Measurements from ENCODE around the gene METTL8. TPM values are rescaled to one million over a fixed set of nuclear protein-coding genes. Genes with fewer than 3 reads are reported as not detected.
A peak's percentile ranks its signal among the peaks of the same experiment; 100 is the strongest.

The METTL8 gene
- total RNA-seq, 1 experiment from 2014 or later, result 32.0 TPM

GRCh38 chr2:171411791-171412483 lies 21.9 kb downstream of the METTL8 start:
- peaks cover 7% of the 10 kb centered on the region for H3K4me1 ChIP-seq
- H3K27ac ChIP-seq, result no peak overlapping the region
- no peaks in the 10 kb centered on the region for H3K36me3 ChIP-seq
- H3K4me3 ChIP-seq, result no peak overlapping the region
- H3K27me3 ChIP-seq, result no peaks in the 10 kb centered on the region
- H3K9me3 ChIP-seq (replicated peaks), result no peaks in the 10 kb centered on the region
- no peak for DNase-seq

- Histone ChIP-seq H3K27ac (no peak overlapping the region), H3K36me3 (no peaks in the 10 kb centered on the region), H3K27me3 (no peaks in the 10 kb centered on the region), H3K4me3 (no peak overlapping the region), H3K9me3 (replicated peaks) (no peaks in the 10 kb centered on the region), H3K4me1 (peaks cover 7% of the 10 kb centered on the region)
- no peak for DNase-seq
These were observed 22.6 kb downstream of the METTL8 start for GRCh38 chr2:171411214-171411613.

- Histone ChIP-seq H3K36me3 (no peaks in the 10 kb centered on the region), H3K27ac (no peak overlapping the region), H3K9me3 (replicated peaks) (no peaks in the 10 kb centered on the region), H3K27me3 (no peaks in the 10 kb centered on the region), H3K4me3 (no peak overlapping the region), H3K4me1 (peaks cover 7% of the 10 kb centered on the region)
- no peak for DNase-seq
These were observed 23.2 kb downstream of the METTL8 start for GRCh38 chr2:171410624-171411023.

GRCh38 chr2:171410101-171410500 lies 23.7 kb downstream of the METTL8 start:
- Histone ChIP-seq H3K4me3 (peak overlapping the region; percentile 24; the same call in 1 of the 2 replicates), H3K27ac (peak overlapping the region; percentile 47), H3K9me3 (replicated peaks) (no peaks in the 10 kb centered on the region), H3K4me1 (peaks cover 7% of the 10 kb centered on the region), H3K36me3 (no peaks in the 10 kb centered on the region), H3K27me3 (no peaks in the 10 kb centered on the region)
- peak in 1 of 2 experiments; percentile 15 for DNase-seq

DNA sequence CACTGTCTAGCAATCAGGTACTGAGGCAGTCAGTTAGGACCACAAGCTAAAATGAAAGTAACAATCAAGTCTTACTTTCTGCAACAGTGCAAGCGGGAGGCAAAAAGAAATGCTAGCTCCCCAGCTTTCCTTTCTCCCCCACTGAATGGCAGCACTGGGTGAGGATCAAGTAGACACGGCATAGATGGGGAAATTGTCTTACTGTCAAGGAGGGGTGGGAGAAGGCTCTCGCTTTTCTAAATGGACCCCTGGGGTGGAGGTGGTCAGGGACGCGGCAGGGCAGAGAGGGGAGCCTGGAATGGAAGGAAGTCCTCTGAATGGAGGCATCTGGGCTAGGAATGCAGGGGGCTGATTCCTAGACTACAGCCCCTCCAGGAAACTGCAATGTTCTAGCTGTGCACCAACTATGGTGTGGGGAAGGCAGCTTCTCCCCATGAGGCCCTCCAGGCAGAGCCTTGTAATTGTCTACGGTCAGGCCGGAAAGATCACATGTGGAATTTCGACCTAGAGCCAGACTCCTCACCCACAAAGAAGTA lies 24.3 kb downstream of the METTL8 start:
- no peaks in the 10 kb centered on the region for H3K27me3 ChIP-seq
- H3K4me1 ChIP-seq, result peaks cover 7% of the 10 kb centered on the region
- DNase-seq, result peak; percentile 42 to 51
- H3K9me3 ChIP-seq (replicated peaks), result no peaks in the 10 kb centered on the region
- peak overlapping the region; percentile 47 for H3K27ac ChIP-seq
- no peaks in the 10 kb centered on the region for H3K36me3 ChIP-seq
- peak overlapping the region; percentile 24; the same call in 1 of the 2 replicates for H3K4me3 ChIP-seq

DNA sequence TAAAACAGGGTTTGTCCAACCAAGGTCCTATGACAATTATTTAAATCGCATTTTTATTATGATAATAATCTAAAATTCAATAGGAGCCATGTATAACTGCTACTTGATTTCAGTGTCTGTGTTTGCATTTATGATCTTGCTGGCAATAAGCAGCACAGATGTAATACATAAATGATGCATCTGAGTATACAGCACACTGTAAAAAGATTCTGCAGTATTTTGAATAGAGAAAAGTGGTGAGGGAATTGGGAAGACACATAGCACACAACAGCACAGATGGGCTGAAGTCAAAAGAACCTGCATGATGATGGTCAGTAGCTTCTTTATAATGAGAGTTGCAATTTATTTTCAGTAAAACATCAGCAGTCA lies 26.1 kb downstream of the METTL8 start:
- no peak for DNase-seq
- Histone ChIP-seq H3K36me3 (no peaks in the 10 kb centered on the region), H3K9me3 (replicated peaks) (no peaks in the 10 kb centered on the region), H3K4me3 (no peak overlapping the region), H3K4me1 (peaks cover 7% of the 10 kb centered on the region), H3K27ac (no peak overlapping the region), H3K27me3 (no peaks in the 10 kb centered on the region)

DNA sequence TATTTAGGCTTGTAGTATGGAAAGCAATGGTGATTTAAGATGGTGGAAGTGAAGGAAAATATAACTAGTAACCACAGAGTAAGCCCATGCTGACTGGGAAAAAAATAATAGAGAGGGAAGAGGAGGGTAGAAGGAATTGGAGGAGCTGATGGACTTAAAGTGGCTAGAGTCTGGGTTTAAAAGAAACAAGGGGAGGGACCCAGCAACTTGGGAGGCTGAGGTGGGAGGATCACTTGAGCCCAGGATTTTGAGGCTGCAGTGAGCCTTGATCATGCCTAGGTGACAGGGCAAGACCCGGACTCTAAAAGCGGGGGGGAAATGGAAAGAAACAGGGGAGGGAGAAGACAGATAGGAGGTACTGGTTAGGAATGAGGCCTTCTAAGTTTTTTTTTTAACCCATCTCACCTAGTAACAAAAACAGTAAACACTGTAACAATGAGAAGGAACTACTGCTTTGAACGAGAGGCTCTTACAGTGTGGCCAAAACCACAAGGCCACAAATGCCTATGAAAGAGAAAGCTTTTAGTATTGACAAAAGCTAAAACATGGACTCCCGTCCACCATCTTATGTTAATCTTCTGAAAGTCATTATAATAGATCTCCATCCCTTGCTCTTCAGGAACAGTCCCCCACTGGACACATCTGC lies 26.6 kb downstream of the METTL8 start:
- no peak overlapping the region for H3K4me3 ChIP-seq
- no peaks in the 10 kb centered on the region for H3K27me3 ChIP-seq
- no peaks in the 10 kb centered on the region for H3K9me3 ChIP-seq (replicated peaks)
- DNase-seq, result no peak
- H3K4me1 ChIP-seq, result peaks cover 7% of the 10 kb centered on the region
- no peak overlapping the region for H3K27ac ChIP-seq
- H3K36me3 ChIP-seq, result no peaks in the 10 kb centered on the region

- Histone ChIP-seq H3K4me3 (no peak overlapping the region), H3K27ac (no peak overlapping the region), H3K36me3 (no peaks in the 10 kb centered on the region), H3K9me3 (replicated peaks) (no peaks in the 10 kb centered on the region), H3K27me3 (no peaks in the 10 kb centered on the region), H3K4me1 (peaks cover 7% of the 10 kb centered on the region)
- no peak for DNase-seq
These were observed 27.7 kb downstream of the METTL8 start for GRCh38 chr2:171406044-171406443.

DNA sequence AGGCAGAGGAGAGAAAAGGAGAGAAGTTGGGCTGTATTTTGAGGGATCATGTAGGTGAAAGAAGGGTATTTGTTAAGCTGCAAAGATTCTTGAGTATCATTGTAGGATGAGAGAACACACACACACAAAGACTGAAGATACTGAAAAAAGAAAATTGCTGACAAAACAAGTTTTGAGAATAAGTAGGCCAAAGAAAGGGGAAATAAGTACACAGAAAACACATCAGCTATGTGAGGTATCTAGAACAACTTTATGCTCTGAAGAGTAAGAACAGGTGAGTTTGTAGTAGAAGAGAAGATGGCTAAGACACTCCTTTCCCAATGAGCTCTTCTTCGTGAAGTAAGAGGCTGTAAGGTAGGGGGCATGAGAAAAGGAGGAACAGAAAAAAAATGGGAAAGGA lies 28.2 kb downstream of the METTL8 start:
- no peak overlapping the region for H3K4me3 ChIP-seq
- no peaks in the 10 kb centered on the region for H3K27me3 ChIP-seq
- no peaks in the 10 kb centered on the region for H3K9me3 ChIP-seq (replicated peaks)
- peaks cover 6% of the 10 kb centered on the region for H3K4me1 ChIP-seq
- H3K27ac ChIP-seq, result no peak overlapping the region
- no peaks in the 10 kb centered on the region for H3K36me3 ChIP-seq
- no peak for DNase-seq

DNA sequence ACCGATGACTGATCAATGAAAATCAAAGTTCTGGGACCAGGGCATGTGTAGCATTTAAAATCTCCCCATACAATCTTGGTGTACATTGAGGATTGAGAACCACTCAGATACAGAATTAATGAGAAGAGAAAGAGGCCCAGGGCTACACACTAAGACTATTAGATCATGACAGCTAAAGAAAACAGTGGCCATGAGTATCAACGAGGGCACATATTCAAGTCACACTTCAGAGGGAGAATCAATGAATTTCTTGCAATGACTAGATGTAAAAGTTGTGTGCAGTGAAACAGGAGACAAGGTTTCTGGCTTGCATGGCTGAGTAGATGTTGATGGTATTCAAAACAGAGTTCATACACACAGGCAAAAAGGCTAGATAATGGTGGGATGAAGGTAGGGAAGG lies 29.1 kb downstream of the METTL8 start:
- H3K4me1 ChIP-seq, result no peaks in the 10 kb centered on the region; the same call in 1 of the 2 replicates
- H3K27ac ChIP-seq, result no peak overlapping the region
- no peaks in the 10 kb centered on the region for H3K36me3 ChIP-seq
- no peak for DNase-seq
- no peak overlapping the region for H3K4me3 ChIP-seq
- no peaks in the 10 kb centered on the region for H3K27me3 ChIP-seq
- no peaks in the 10 kb centered on the region for H3K9me3 ChIP-seq (replicated peaks)

DNA sequence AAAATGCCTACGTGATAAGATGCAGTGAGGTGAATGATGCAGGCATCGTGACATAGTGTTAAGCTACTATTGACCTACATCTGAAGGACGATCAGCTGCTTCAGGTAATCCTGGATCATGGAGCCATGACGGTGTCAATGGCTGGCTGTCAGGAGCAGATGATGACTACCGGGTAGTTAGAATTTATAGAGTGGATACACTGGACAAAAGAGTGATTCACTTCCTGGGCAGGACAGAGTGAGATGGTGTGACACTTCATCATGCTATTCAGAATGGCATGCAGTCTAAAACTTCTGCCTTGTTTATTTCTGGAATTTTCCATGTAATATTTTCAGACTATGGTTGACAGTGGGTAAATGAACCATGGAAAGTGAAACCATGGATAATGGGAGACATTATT lies 29.5 kb downstream of the METTL8 start:
- H3K9me3 ChIP-seq (replicated peaks), result no peaks in the 10 kb centered on the region
- DNase-seq, result no peak

DNA sequence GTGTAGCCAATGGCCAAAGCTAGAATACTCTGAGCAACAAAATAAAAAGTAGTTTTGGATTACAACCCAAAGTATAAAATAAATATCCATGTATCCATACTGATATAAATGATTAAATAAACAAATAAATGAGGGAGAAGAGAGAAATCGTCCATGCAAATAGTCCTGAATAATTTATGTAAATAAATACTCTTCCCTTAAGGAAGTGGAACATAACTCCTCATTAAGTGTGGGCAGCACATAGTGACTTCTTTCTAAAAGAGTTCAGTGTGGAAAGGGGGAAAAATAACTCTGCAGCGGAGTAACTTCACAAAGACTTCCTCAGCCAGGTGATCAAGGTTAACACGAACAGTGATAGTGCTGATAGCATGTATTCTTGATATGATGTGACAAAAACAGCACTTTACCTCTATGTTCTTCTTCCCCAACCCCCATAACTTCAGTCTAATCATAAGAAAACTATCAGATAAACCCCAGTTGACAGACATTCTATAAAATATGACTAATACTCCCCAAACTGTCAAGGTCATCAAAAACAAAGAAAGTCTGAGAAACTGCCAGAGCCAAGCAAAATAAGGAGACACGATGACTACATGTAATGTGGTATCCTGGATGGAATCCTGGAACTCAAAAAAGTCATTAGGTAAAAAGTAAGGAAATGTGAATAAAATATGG lies 30.7 kb downstream of the METTL8 start:
- Histone ChIP-seq H3K4me3 (no peak overlapping the region), H3K4me1 (no peaks in the 10 kb centered on the region), H3K27ac (no peak overlapping the region), H3K27me3 (no peaks in the 10 kb centered on the region), H3K36me3 (no peaks in the 10 kb centered on the region), H3K9me3 (replicated peaks) (no peaks in the 10 kb centered on the region)
- DNase-seq, result no peak

More for the DNA sequence above, 29.5 kb downstream of the METTL8 start:
- Histone ChIP-seq H3K27me3 (no peaks in the 10 kb centered on the region), H3K36me3 (no peaks in the 10 kb centered on the region), H3K4me1 (no peaks in the 10 kb centered on the region; the same call in 1 of the 2 replicates), H3K27ac (no peak overlapping the region), H3K4me3 (no peak overlapping the region)

GRCh38 chr2:171401947-171402346 lies 31.8 kb downstream of the METTL8 start:
- Histone ChIP-seq H3K36me3 (no peaks in the 10 kb centered on the region), H3K9me3 (replicated peaks) (no peaks in the 10 kb centered on the region; the same call in 1 of the 2 replicates), H3K27me3 (no peaks in the 10 kb centered on the region), H3K27ac (no peak overlapping the region), H3K4me1 (no peaks in the 10 kb centered on the region), H3K4me3 (no peak overlapping the region)
- DNase-seq, result no peak

GRCh38 chr2:171400395-171400794 lies 33.4 kb downstream of the METTL8 start:
- H3K4me3 ChIP-seq, result no peak overlapping the region
- DNase-seq, result no peak
- H3K27me3 ChIP-seq, result no peaks in the 10 kb centered on the region
- no peaks in the 10 kb centered on the region; the same call in 1 of the 2 replicates for H3K9me3 ChIP-seq (replicated peaks)
- no peaks in the 10 kb centered on the region for H3K4me1 ChIP-seq
- H3K36me3 ChIP-seq, result no peaks in the 10 kb centered on the region
- no peak overlapping the region for H3K27ac ChIP-seq

- Histone ChIP-seq H3K4me1 (no peaks in the 10 kb centered on the region), H3K27ac (no peak overlapping the region), H3K9me3 (replicated peaks) (no peaks in the 10 kb centered on the region; the same call in 1 of the 2 replicates), H3K36me3 (no peaks in the 10 kb centered on the region; the same call in 1 of the 2 replicates), H3K4me3 (no peak overlapping the region), H3K27me3 (no peaks in the 10 kb centered on the region)
- DNase-seq, result no peak
These were observed 34.5 kb downstream of the METTL8 start for GRCh38 chr2:171399292-171399691.

All from SJCRH30 (cell line).